Measurements from ENCODE around the gene FKBP5. TPM values are rescaled to one million over a fixed set of nuclear protein-coding genes. Genes with fewer than 3 reads are reported as not detected.

Gene FKBP5
- total and polyA plus RNA-seq, 2 of the 4 experiments (the other 2 are of a cell fraction) = 6.8 to 7.0 TPM

- H3K23ac ChIP-seq (ENCODE audit: low read depth, low read length) = no peak overlapping the region
- peaks cover 2% of the 10 kb centered on the region for H3K9me1 ChIP-seq (ENCODE audit: insufficient read depth, low read length)
- DNase-seq (no peak), ATAC-seq (ENCODE audit: low read depth) (no peak)
- no peak overlapping the region for H2BK120ac ChIP-seq (ENCODE audit: low read depth, low read length)
- no peak overlapping the region for H2BK5ac ChIP-seq (ENCODE audit: low read depth, low read length, poor library complexity, severe bottlenecking)
- H4K20me1 ChIP-seq (ENCODE audit: insufficient read depth, low read length) = no peaks in the 10 kb centered on the region
- H3K9me3 ChIP-seq (ENCODE audit: control insufficient read depth, insufficient read depth, low read length) = no peaks in the 10 kb centered on the region
- H4K91ac ChIP-seq (ENCODE audit: insufficient read depth, low read depth, low read length) = no peak overlapping the region
- BruUV-seq (replicated peaks) = no TSS peak
- H2AK9ac ChIP-seq (replicated peaks; ENCODE audit: low read depth, low read length, poor library complexity) = no peak overlapping the region
- H3K27me3 ChIP-seq (ENCODE audit: control insufficient read depth, insufficient read depth, low read length) = no peaks in the 10 kb centered on the region
- H3K79me1 ChIP-seq (ENCODE audit: low read depth in 1 of 2, low read length in 2 of 2) = no peaks in the 10 kb centered on the region; a peak in 1 of 4 replicates
- H3K4me1 ChIP-seq (ENCODE audit: control insufficient read depth, insufficient read depth, low read length) = peaks cover 9% of the 10 kb centered on the region
- H3K4me2 ChIP-seq (ENCODE audit: low read depth, low read length) = no peak overlapping the region
- no peaks in the 10 kb centered on the region; the same call in 1 of the 2 replicates for H3K36me3 ChIP-seq (ENCODE audit: control insufficient read depth, insufficient read depth, low read length)
- intact Hi-C loops (cut with micrococcal nuclease) = no loop called here
- WGBS, 2 experiments (ENCODE audit: extremely low coverage in 2 of 2, insufficient read length in 1 of 2) = no CpG with 5 or more reads among the region's 1 CpG
- no peak overlapping the region for H3K9ac ChIP-seq (ENCODE audit: low read depth, low read length)
- in situ Hi-C loops (cut with MboI; ENCODE audit: low sequenced_read_pairs) = no loop called here
- H4K5ac ChIP-seq (ENCODE audit: low read depth, low read length) = no peak overlapping the region
- no peak overlapping the region for H3K14ac ChIP-seq (replicated peaks; ENCODE audit: low read depth, low read length)
- no peak overlapping the region for H3K4ac ChIP-seq (ENCODE audit: low read depth, low read length)
- no peak overlapping the region for H3K18ac ChIP-seq (ENCODE audit: low read depth, low read length)
- H2BK20ac ChIP-seq (ENCODE audit: low read depth, low read length) = no peak overlapping the region
- dilution Hi-C loops (cut with HindIII; ENCODE audit: low sequenced_read_pairs, unreplicated experiment) = no loop called here
- CTCF ChIA-PET = interaction anchor here (0.6 kb wide), 1 partner anchor 11 kb away, joined by 3 read pairs; no protein-coding TSS in a partner anchor
- no peak overlapping the region for H3K56ac ChIP-seq (ENCODE audit: extremely low read depth, insufficient read depth, low read length)
- no peak overlapping the region for H4K8ac ChIP-seq (ENCODE audit: low read depth in 2 of 2, low read length in 2 of 2)
- H2AK5ac ChIP-seq (ENCODE audit: low read depth, low read length) = no peak overlapping the region
- TF ChIP-seq RAD21 (IDR thresholded peaks at IDR 0.05; ENCODE audit: low read length) = no peak
- TF ChIP-seq, protein P1, sequence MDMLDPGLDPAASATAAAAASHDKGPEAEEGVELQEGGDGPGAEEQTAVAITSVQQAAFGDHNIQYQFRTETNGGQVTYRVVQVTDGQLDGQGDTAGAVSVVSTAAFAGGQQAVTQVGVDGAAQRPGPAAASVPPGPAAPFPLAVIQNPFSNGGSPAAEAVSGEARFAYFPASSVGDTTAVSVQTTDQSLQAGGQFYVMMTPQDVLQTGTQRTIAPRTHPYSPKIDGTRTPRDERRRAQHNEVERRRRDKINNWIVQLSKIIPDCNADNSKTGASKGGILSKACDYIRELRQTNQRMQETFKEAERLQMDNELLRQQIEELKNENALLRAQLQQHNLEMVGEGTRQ (IDR thresholded peaks at IDR 0.05; ENCODE audit: low read depth, low read length) = no peak
- no peak for TF ChIP-seq SMC3 (IDR thresholded peaks at IDR 0.05; ENCODE audit: low read depth, low read length)
- no peak for TF ChIP-seq MAFK (IDR thresholded peaks at IDR 0.05; ENCODE audit: low read depth, low read length)
- no peak for TF ChIP-seq CEBPB (IDR thresholded peaks at IDR 0.05; ENCODE audit: low read depth, low read length)
- H2BK15ac ChIP-seq (ENCODE audit: low read depth, low read length) = no peak overlapping the region
- H3K4me3 ChIP-seq (ENCODE audit: insufficient read depth, low read depth, low read length) = no peak overlapping the region
- POLR2A ChIA-PET (ENCODE audit: unreplicated experiment) = interaction anchor here (0.7 kb wide), 1 partner anchor 1029 kb away, joined by 13 read pairs; no protein-coding TSS in a partner anchor
- no peak overlapping the region for H2AFZ ChIP-seq (replicated peaks; ENCODE audit: low read length, poor library complexity)
- no peak overlapping the region for H3K27ac ChIP-seq (ENCODE audit: insufficient read depth, low read length)
Measured at GRCh38 chr6:35637911-35638310, 50.8 kb downstream of the FKBP5 start.
